GM23338 (cell line): ENCODE results near the gene PCMT1. TPM values are rescaled to one million over a fixed set of nuclear protein-coding genes. Genes with fewer than 3 reads are reported as not detected.
"Not testable (repeated sequence)": the region's sequence is repeated elsewhere in the genome, so short reads cannot be mapped to it uniquely, and the experiment has no call there.

Source experiments
- ATAC-seq: fragments of 200-7000 bp; cut with Tn5 transposase; 3 replicates; pipeline ENCODE4 v1.9.1; 2020
- DNase-seq: peaks from one replicate; pipeline ENCODE4 v3.0.0-alpha.2; 2015; ENCODE audit warnings: low spot score
- H2AFZ ChIP-seq: fragments of 200-600 bp; sonication (generic); 2 replicates; pipeline ENCODE4 v1.8.0; 2016; ENCODE audit warnings: antibody characterized with exemption, mild to moderate bottlenecking, moderate library complexity
- H3F3A ChIP-seq: fragments of 200-600 bp; sonication (generic); replicated peaks from 2 replicates; pipeline ENCODE4 v1.8.0; 2017; ENCODE audit warnings: antibody characterized with exemption, mixed run types, low read depth
- H3K27ac ChIP-seq: fragments of 200-600 bp; sonication (generic); 2 replicates; pipeline ENCODE4 v1.6.1; 2016; ENCODE audit warnings: low read depth
- H3K27me3 ChIP-seq: fragments of 200-600 bp; sonication (generic); 2 replicates; pipeline ENCODE4 v1.8.0; 2016; ENCODE audit warnings: mild to moderate bottlenecking, mixed run types, moderate library complexity; ENCODE audit not compliant: insufficient read depth
- H3K36me3 ChIP-seq: fragments of 200-600 bp; sonication (generic); 2 replicates; pipeline ENCODE4 v1.8.0; 2016; ENCODE audit warnings: mild to moderate bottlenecking; ENCODE audit not compliant: insufficient read depth
- H3K4me1 ChIP-seq: fragments of 200-600 bp; sonication (generic); 2 replicates; pipeline ENCODE4 v1.8.0; 2016; ENCODE audit warnings: mild to moderate bottlenecking, moderate library complexity; ENCODE audit not compliant: insufficient read depth
- H3K4me2 ChIP-seq: fragments of 200-600 bp; sonication (generic); 2 replicates; pipeline ENCODE4 v1.7.1; 2017; ENCODE audit warnings: mixed run types
- H3K4me3 ChIP-seq: fragments of 200-600 bp; sonication (generic); 2 replicates; pipeline ENCODE4 v1.6.1; 2016; ENCODE audit warnings: mixed run types
- H3K79me2 ChIP-seq: fragments of 200-600 bp; sonication (generic); replicated peaks from 2 replicates; pipeline ENCODE4 v1.8.0; 2017; ENCODE audit warnings: mild to moderate bottlenecking; ENCODE audit not compliant: insufficient read depth
- H3K9me2 ChIP-seq: fragments of 200-600 bp; sonication (generic); 2 replicates; pipeline ENCODE4 v1.8.0; 2017; ENCODE audit not compliant: insufficient read depth
- H4K20me1 ChIP-seq: fragments of 200-600 bp; sonication (generic); replicated peaks from 2 replicates; pipeline ENCODE4 v1.8.0; 2017; ENCODE audit warnings: mild to moderate bottlenecking; ENCODE audit not compliant: insufficient read depth
- H3K27ac Mint-ChIP-seq: 2 replicates; pipeline ENCODE4 v1.8.0; 2020; ENCODE audit warnings: inconsistent platforms, mild to moderate bottlenecking, moderate library complexity, mixed read lengths
- H3K27me3 Mint-ChIP-seq: 3 replicates; pipeline ENCODE4 v1.8.0; 2022; ENCODE audit warnings: low read depth, mild to moderate bottlenecking, moderate library complexity, mixed read lengths, inconsistent platforms; ENCODE audit not compliant: insufficient read depth, poor library complexity
- H3K36me3 Mint-ChIP-seq: 3 replicates; pipeline ENCODE4 v1.8.0; 2021; ENCODE audit warnings: low read depth, mild to moderate bottlenecking, inconsistent platforms, moderate library complexity, mixed read lengths
- H3K4me1 Mint-ChIP-seq: 3 replicates; pipeline ENCODE4 v1.8.0; 2020; ENCODE audit warnings: mild to moderate bottlenecking, inconsistent platforms, mixed read lengths
- H3K4me3 Mint-ChIP-seq: 3 replicates; pipeline ENCODE4 v1.8.0; 2021; ENCODE audit warnings: moderate library complexity, mild to moderate bottlenecking, inconsistent platforms, mixed read lengths
- H3K9me3 Mint-ChIP-seq: 3 replicates; pipeline ENCODE4 v1.8.0; 2020; ENCODE audit warnings: moderate library complexity, mild to moderate bottlenecking, inconsistent platforms, mixed read lengths
- ZNF462 ChIP-seq: fragments of 250-450 bp; sonication (Bioruptor Pico); IDR thresholded peaks from 2 replicates; pipeline ENCODE4 v1.5.0; 2020; ENCODE audit warnings: mild to moderate bottlenecking, moderate library complexity
- polyA plus RNA-seq: library from polyadenylated mRNA; unstranded; fragments of >200 nt; fragmentation: Nextera tagmentation; extraction: Ambion mirVana; gene quantifications from 2 replicates; pipeline ENCODE4 v1.2.1, GENCODE V29; 2016
- total RNA-seq: library from RNA; depleted of rRNA; stranded (reverse); fragments of >200 nt; shearing (Covaris generic); gene quantifications from 2 replicates; pipeline ENCODE4 v1.2.3, GENCODE V29; 2014

The PCMT1 gene
- total and polyA plus RNA-seq, 2 experiments from 2014 or later: 87.6 to 168 TPM

- no peak overlapping the region for H2AFZ ChIP-seq
- Mint-ChIP-seq H3K36me3 (no peaks in the 10 kb centered on the region), H3K4me3 (no peak overlapping the region), H3K27ac (no peak overlapping the region), H3K4me1 (peaks cover 5% of the 10 kb centered on the region; the same call in 2 of the 3 replicates), H3K9me3 (no peaks in the 10 kb centered on the region; the same call in 2 of the 3 replicates), H3K27me3 (peaks cover 6% of the 10 kb centered on the region)
- H3K4me1 ChIP-seq: 0 out of 2 replicates have a peak, but pooled peaks cover 8% of the 10 kb centered on the region
- H3K4me3 ChIP-seq: no peak overlapping the region
- no peaks in the 10 kb centered on the region for H3K36me3 ChIP-seq
- H3K9me2 ChIP-seq: no peaks in the 10 kb centered on the region; the same call in 1 of the 2 replicates
- ATAC-seq (no peak), DNase-seq (no peak)
- no peaks in the 10 kb centered on the region for H3K27me3 ChIP-seq
- no peak for TF ChIP-seq ZNF462 (CRISPR knock-in tag)
- no peak overlapping the region for H3K4me2 ChIP-seq
- peaks cover 76% of the 10 kb centered on the region for H3K79me2 ChIP-seq
- H3K27ac ChIP-seq: no peak overlapping the region
- peaks cover 19% of the 10 kb centered on the region for H4K20me1 ChIP-seq
- H3F3A ChIP-seq: 0 out of 2 replicates have a peak, but pooled peaks cover 4% of the 10 kb centered on the region
Observed at GRCh38 chr6:149752600-149753373, 3.2 kb downstream of the PCMT1 start.

DNA sequence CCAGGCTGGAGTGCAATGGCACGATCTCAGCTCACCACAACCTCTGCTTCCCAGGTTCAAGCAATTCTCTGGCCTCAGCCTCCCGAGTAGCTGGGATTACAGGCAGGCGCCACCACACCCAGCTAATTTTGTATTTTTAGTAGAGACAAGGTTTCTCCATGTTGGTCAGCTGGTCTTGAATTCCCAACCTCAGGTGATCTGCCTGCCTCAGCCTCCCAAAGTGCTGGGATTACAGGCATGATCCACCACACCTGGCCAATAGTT is 3.8 kb downstream of the PCMT1 start:
- Histone ChIP-seq H4K20me1 (peaks cover 21% of the 10 kb centered on the region), H3K79me2 (peaks cover 81% of the 10 kb centered on the region)
- H3K9me3 Mint-ChIP-seq, H3K4me1 ChIP-seq, H3K4me3 Mint-ChIP-seq, H2AFZ ChIP-seq, H3K4me2 ChIP-seq, DNase-seq, H3K27ac Mint-ChIP-seq, H3K27me3 ChIP-seq, H3K27ac ChIP-seq, H3K36me3 ChIP-seq, H3K4me1 Mint-ChIP-seq, H3K9me2 ChIP-seq, H3K4me3 ChIP-seq, H3K36me3 Mint-ChIP-seq, ATAC-seq, H3F3A ChIP-seq, H3K27me3 Mint-ChIP-seq: not testable (repeated sequence)
